Measurements from ENCODE around the gene CHCHD3. TPM values are rescaled to one million over a fixed set of nuclear protein-coding genes. Genes with fewer than 3 reads are reported as not detected.

Gene CHCHD3
- total RNA-seq, 1 donor, result 104 TPM

GRCh38 chr7:132964876-132965275 lies 117.0 kb downstream of the CHCHD3 start:
- no peak for TF ChIP-seq CTCF (IDR thresholded peaks at IDR 0.05; ENCODE audit: insufficient read depth, low read depth, low read length)
- no peak for DNase-seq (ENCODE audit: low read depth)
- H3K4me3 ChIP-seq (ENCODE audit: low read depth, low read length), result no peak overlapping the region

DNA sequence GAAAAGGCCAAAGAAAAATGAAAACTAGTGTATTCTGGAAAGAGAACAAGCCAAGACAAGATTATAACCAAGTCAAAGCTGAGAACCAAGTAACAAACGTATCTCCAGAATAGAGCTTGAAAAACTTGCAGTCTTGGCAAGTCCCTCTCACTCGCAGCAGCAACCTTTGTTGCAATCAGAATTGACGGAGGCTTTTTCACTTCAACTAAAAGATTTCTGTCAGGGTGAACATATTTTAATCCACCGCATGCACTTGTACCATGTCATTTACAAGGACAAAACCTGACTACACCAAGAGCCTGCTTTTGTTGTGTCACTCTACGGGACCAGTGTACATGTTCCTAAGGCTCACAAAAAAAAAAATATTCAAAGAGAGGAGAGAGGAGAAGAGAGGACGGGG lies 122.0 kb downstream of the CHCHD3 start:
- DNase-seq (ENCODE audit: low read depth), result no peak
- TF ChIP-seq CTCF (IDR thresholded peaks at IDR 0.05; ENCODE audit: insufficient read depth, low read depth, low read length), result no peak
- H3K4me3 ChIP-seq (ENCODE audit: low read depth, low read length), result no peak overlapping the region

DNA sequence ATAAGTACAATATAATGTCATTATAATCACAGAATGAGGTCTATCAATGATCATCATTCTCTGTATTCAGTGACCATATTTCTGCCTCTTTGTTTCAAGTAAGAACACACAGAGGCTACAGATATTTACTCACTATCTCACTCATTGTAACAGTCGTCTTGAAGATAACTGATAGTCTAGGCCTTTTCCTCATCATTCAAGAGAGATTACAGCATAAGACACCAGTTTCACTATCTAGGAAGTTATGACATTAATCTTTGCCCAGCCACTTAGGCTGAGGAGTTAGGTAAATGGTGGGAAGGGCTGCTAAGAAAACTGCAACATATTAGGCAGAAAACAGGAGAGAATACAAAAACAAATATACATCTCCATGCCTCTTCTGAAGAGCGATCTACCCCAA lies 125.3 kb downstream of the CHCHD3 start:
- H3K4me3 ChIP-seq (ENCODE audit: low read depth, low read length), result no peak overlapping the region
- no peak for TF ChIP-seq CTCF (IDR thresholded peaks at IDR 0.05; ENCODE audit: insufficient read depth, low read depth, low read length)

GRCh38 chr7:132953468-132953867 lies 128.4 kb downstream of the CHCHD3 start:
- no peak for TF ChIP-seq CTCF (IDR thresholded peaks at IDR 0.05; ENCODE audit: insufficient read depth, low read depth, low read length)
- no peak overlapping the region for H3K4me3 ChIP-seq (ENCODE audit: low read depth, low read length)
- no peak for DNase-seq (ENCODE audit: low read depth)

More for the DNA sequence above, 125.3 kb downstream of the CHCHD3 start:
- no peak for DNase-seq (ENCODE audit: low read depth)

GRCh38 chr7:132950725-132951124 lies 131.2 kb downstream of the CHCHD3 start:
- H3K4me3 ChIP-seq (ENCODE audit: low read depth, low read length), result no peak overlapping the region
- no peak for TF ChIP-seq CTCF (IDR thresholded peaks at IDR 0.05; ENCODE audit: insufficient read depth, low read depth, low read length)
- no peak for DNase-seq (ENCODE audit: low read depth)

- no peak overlapping the region for H3K4me3 ChIP-seq (ENCODE audit: low read depth, low read length)
- DNase-seq (ENCODE audit: low read depth), result no peak
- TF ChIP-seq CTCF (IDR thresholded peaks at IDR 0.05; ENCODE audit: insufficient read depth, low read depth, low read length), result no peak
Observed at GRCh38 chr7:132947011-132947410, 134.9 kb downstream of the CHCHD3 start.

GRCh38 chr7:132944774-132945173 lies 137.1 kb downstream of the CHCHD3 start:
- H3K4me3 ChIP-seq (ENCODE audit: low read depth, low read length), result no peak overlapping the region
- no peak for DNase-seq (ENCODE audit: low read depth)
- no peak for TF ChIP-seq CTCF (IDR thresholded peaks at IDR 0.05; ENCODE audit: insufficient read depth, low read depth, low read length)

Data from fibroblast of villous mesenchyme (primary cell).